ENCODE measurements around the gene CNTNAP2. TPM values are rescaled to one million over a fixed set of nuclear protein-coding genes. Genes with fewer than 3 reads are reported as not detected.

Gene CNTNAP2
- total and polyA plus RNA-seq, 2 of the 8 experiments (the other 6 are each of a cell fraction or from before 2014, with no cell fraction given): 27.9 to 71.0 TPM

GRCh38 chr7:146661435-146661834 lies 544.8 kb downstream of the CNTNAP2 start:
- H3K4me1 ChIP-seq (replicated peaks in 1 of 4; ENCODE audit: control insufficient read depth in 3 of 4, insufficient read depth in 4 of 4, low read length in 3 of 4): no peaks in the 10 kb centered on the region
- H3K79me1 ChIP-seq (ENCODE audit: low read depth, low read length): no peaks in the 10 kb centered on the region
- DNase-seq (ENCODE audit: low read depth in 1 of 2, low spot score in 2 of 2): no peak
- H3K56ac ChIP-seq (replicated peaks; ENCODE audit: insufficient read length, low read depth, low read length): no peak overlapping the region
- no peak overlapping the region for H2BK12ac ChIP-seq (ENCODE audit: low read depth, low read length)
- H2AFZ ChIP-seq (ENCODE audit: low read length): no peak overlapping the region
- H2BK120ac ChIP-seq (replicated peaks; ENCODE audit: low read depth, low read length): no peak overlapping the region
- H3K9ac ChIP-seq (replicated peaks in 1 of 4; ENCODE audit: extremely low read depth in 1 of 4, low read depth in 3 of 4, low read length in 3 of 4): no peak overlapping the region
- no peak overlapping the region for H2BK20ac ChIP-seq (ENCODE audit: low read length)
- H2BK15ac ChIP-seq (ENCODE audit: low read length): no peak overlapping the region
- H3K4me2 ChIP-seq (ENCODE audit: insufficient read depth in 1 of 2, low read depth in 2 of 2, low read length in 2 of 2): no peak overlapping the region
- H3K4ac ChIP-seq (replicated peaks; ENCODE audit: insufficient read length, low read depth, low read length): no peak overlapping the region
- H4K20me1 ChIP-seq (replicated peaks in 1 of 2; ENCODE audit: control insufficient read depth in 1 of 2, insufficient read depth in 2 of 2, low read length in 2 of 2): no peaks in the 10 kb centered on the region
- no peak overlapping the region for H3K27ac ChIP-seq (ENCODE audit: low read depth, low read length)
- no peak overlapping the region for H3K23ac ChIP-seq (ENCODE audit: insufficient read length)
- no peak overlapping the region for H3K4me3 ChIP-seq (ENCODE audit: extremely low read depth in 1 of 4, insufficient read depth in 2 of 4, low read depth in 3 of 4, low read length in 4 of 4)
- H2AK5ac ChIP-seq (ENCODE audit: low read depth, low read length): no peak overlapping the region
- no peaks in the 10 kb centered on the region for H3K36me3 ChIP-seq (ENCODE audit: control insufficient read depth in 2 of 4, insufficient read depth in 4 of 4, low read length in 3 of 4)
- H3K18ac ChIP-seq (ENCODE audit: extremely low read depth, low read length): no peak overlapping the region
- no peaks in the 10 kb centered on the region for H3K27me3 ChIP-seq (replicated peaks in 1 of 4; ENCODE audit: control insufficient read depth in 3 of 4, extremely low read depth in 1 of 4, insufficient read depth in 3 of 4, low read length in 3 of 4)
- no peak for FAIRE-seq
- H3K14ac ChIP-seq (ENCODE audit: insufficient read length): no peak overlapping the region
- no peaks in the 10 kb centered on the region for H3K79me2 ChIP-seq (ENCODE audit: control insufficient read depth in 1 of 2, insufficient read depth in 2 of 2, low read length in 2 of 2)
- no peak overlapping the region for H4K8ac ChIP-seq (ENCODE audit: extremely low read depth, insufficient read depth, low read length)
- POLR2A ChIA-PET (ENCODE audit: partially characterized antibody): no interaction called here
- H4K91ac ChIP-seq (replicated peaks; ENCODE audit: insufficient read length, low read length): no peak overlapping the region
- CTCF ChIA-PET (ENCODE audit: partially characterized antibody): no interaction called here
- no peaks in the 10 kb centered on the region for H3K9me3 ChIP-seq (ENCODE audit: insufficient read depth in 2 of 2, low read depth in 1 of 2, low read length in 1 of 2)
- H4K5ac ChIP-seq (ENCODE audit: insufficient read length, low read depth, low read length): no peak overlapping the region
- no peaks in the 10 kb centered on the region for H3K23me2 ChIP-seq (ENCODE audit: low read depth, low read length)
- no peak overlapping the region for H2BK5ac ChIP-seq (ENCODE audit: low read depth, low read length)
- TF ChIP-seq JUND (IDR thresholded peaks at IDR 0.05; ENCODE audit: low read length): no peak
- TF ChIP-seq ZNF274 (IDR thresholded peaks at IDR 0.05; ENCODE audit: borderline replicate concordance, extremely low read depth, low read length): no peak
- no peak for TF ChIP-seq SIN3A (conservative IDR thresholded peaks at IDR 0.05 in 1 of 2, IDR thresholded peaks at IDR 0.05 in 1 of 2; ENCODE audit: low read depth in 1 of 2, low read length in 2 of 2)
- TF ChIP-seq HDAC6 (IDR thresholded peaks at IDR 0.05; ENCODE audit: low read depth, low read length): no peak
- no peak for TF ChIP-seq RFX5 (IDR thresholded peaks at IDR 0.05; ENCODE audit: borderline replicate concordance, low read depth, low read length)
- TF ChIP-seq CBX8 (IDR thresholded peaks at IDR 0.05; ENCODE audit: borderline replicate concordance, low read depth, low read length): no peak
- TF ChIP-seq RAD21 (IDR thresholded peaks at IDR 0.05 in 1 of 2, conservative IDR thresholded peaks at IDR 0.05 in 1 of 2; ENCODE audit: low read depth in 2 of 2, low read length in 2 of 2): no peak
- TF ChIP-seq HDAC2 (IDR thresholded peaks at IDR 0.05; ENCODE audit: borderline replicate concordance in 1 of 2, low read depth in 2 of 2, low read length in 2 of 2): no peak
- TF ChIP-seq SAP30 (IDR thresholded peaks at IDR 0.05; ENCODE audit: insufficient read depth, insufficient replicate concordance, low read length): no peak
- TF ChIP-seq E2F6 (IDR thresholded peaks at IDR 0.05): no peak
- TF ChIP-seq ATF2 (IDR thresholded peaks at IDR 0.05; ENCODE audit: low read length): no peak
- no peak for TF ChIP-seq SP1 (IDR thresholded peaks at IDR 0.05; ENCODE audit: low read depth, low read length)
